ENCODE data around the gene KANSL1. TPM values are rescaled to one million over a fixed set of nuclear protein-coding genes. Genes with fewer than 3 reads are reported as not detected.

KANSL1 gene
- total and polyA plus RNA-seq, 9 of the 15 experiments (the other 6 are each of a cell fraction or from before 2014, with no cell fraction given): 3.6 to 55.4 (median 31.8) TPM

DNA sequence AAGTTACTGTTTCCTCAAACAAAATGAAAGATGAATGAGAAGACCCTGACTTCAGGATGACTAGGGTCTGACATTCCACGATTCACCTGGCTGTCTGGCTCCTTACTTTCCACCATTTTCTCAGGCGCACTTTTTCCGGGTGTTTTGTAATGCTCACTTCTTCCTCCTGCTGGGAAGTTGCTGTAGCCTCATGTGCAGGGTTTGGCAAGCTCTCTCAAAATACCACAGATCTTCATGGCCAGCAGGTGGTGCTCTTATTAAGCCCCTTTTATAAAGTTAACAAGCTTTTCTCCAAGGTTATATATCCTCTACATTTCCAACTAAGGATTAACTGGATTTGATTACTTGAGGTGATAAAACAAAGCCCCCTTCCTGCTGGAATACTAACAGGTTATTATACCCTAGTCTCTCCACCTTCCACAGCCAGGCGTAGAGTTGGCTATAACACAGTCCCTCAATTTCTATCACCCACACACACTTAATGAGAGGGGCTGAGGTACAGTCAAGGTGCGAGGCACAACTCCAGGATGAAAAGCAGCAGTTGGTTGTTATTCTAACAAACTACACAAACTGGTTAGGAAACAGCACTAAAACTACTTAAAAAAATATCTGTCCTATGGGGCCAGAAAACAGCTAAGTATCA lies 148.8 kb downstream of the KANSL1 start (continued):
- 0 out of 4 replicates have a peak, but pooled peaks of 1 of the 2 experiments have one; percentile 13 for TF ChIP-seq FOXK2 (conservative IDR thresholded peaks at IDR 0.05 in 1 of 2, IDR thresholded peaks at IDR 0.05 in 1 of 2; ENCODE audit: low read depth in 2 of 2)
- peak; percentile 64; the same call in 1 of the 2 replicates for TF ChIP-seq CC2D1A (IDR thresholded peaks at IDR 0.05)
- TF ChIP-seq CEBPB (tag; IDR thresholded peaks at IDR 0.05): peak; percentile 63
- TF ChIP-seq LEF1 (IDR thresholded peaks at IDR 0.05): 0 out of 2 replicates have a peak, but pooled peaks have one; percentile 2

DNA sequence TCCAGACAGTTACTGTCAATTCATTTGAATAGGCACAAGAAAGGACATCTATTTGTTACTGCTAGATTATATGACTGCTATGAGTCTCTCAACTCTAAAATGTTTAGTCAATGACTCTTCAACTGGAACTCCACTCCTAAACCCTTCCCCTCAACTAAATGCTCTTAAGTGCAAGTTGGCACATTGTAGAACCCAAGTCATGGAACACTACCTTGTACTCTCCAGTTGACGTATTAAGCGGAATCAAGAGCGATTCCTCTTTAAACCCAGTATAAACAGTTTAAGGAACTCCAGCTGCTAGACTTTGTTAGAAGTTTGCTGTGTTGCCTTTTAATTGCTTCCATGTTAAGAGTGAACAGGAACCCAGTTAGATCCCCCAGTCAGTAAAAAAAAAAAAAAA lies 149.6 kb downstream of the KANSL1 start:
- H3K27ac ChIP-seq (ENCODE audit: extremely low read depth, low read depth, low read length): no peak overlapping the region
- ChIA-PET POLR2A (interaction anchor here (0.7 to 2.3 kb wide), 6 partner anchors 9 to 160 kb away, joined by 3 to 15 read pairs (median 4); partner anchors contain the start of gene KANSL1), CTCF (ENCODE audit: low intra/inter-chr PET ratio) (interaction anchor here (0.5 to 2.7 kb wide), 14 partner anchors 8 to 403 kb away, joined by 3 to 26 read pairs (median 4); partner anchors contain the start of gene KANSL1)
- in situ Hi-C loops (cut with MboI) (no loop called here), intact Hi-C loops (cut with micrococcal nuclease) (loop anchor here (2.0 kb wide), 1 partner anchor 143 kb away; no protein-coding TSS in a partner anchor)
- 92% methylated on average over 3 of the region's 3 CpGs for WGBS (ENCODE audit: insufficient coverage, low coverage, missing lambda C conversion rate)
- H3K9me3 ChIP-seq (replicated peaks; ENCODE audit: control insufficient read depth, insufficient read depth, low read depth, low read length): no peaks in the 10 kb centered on the region
- H3K36me3 ChIP-seq (ENCODE audit: control insufficient read depth, insufficient read depth, low read length): peaks cover 93% of the 10 kb centered on the region
- no peak overlapping the region for H3K4me3 ChIP-seq
- BruUV-seq (replicated peaks): no TSS peak
- FAIRE-seq (no peak), ATAC-seq (no peak), DNase-seq (ENCODE audit: extremely low read depth in 1 of 4, low spot score in 3 of 4) (no peak)
- H3K79me2 ChIP-seq (ENCODE audit: control insufficient read depth, insufficient read depth, low read length): peaks cover 10% of the 10 kb centered on the region; the same call in 2 of the 3 replicates
- H4K20me1 ChIP-seq (replicated peaks; ENCODE audit: control insufficient read depth, insufficient read depth, low read length): no peaks in the 10 kb centered on the region
- 0 out of 4 replicates have a peak overlapping the region, but pooled peaks of 1 of the 2 experiments have one; percentile 33 for H3K9ac ChIP-seq (ENCODE audit: insufficient read depth in 1 of 2, low read depth in 2 of 2, low read length in 2 of 2)
- no peaks in the 10 kb centered on the region for H3K9me1 ChIP-seq (ENCODE audit: control insufficient read depth, insufficient read depth, low read length)
- no peak overlapping the region for H2AFZ ChIP-seq (ENCODE audit: low read depth, low read length)
- H3K4me1 ChIP-seq (replicated peaks in 1 of 2; ENCODE audit: control insufficient read depth in 2 of 2, insufficient read depth in 2 of 2, low read length in 2 of 2): peaks cover 0 to 5% of the 10 kb centered on the region in 2 experiments; a peak in 2 of 5 replicates
- no peak overlapping the region for H3K4me2 ChIP-seq (ENCODE audit: insufficient read depth, low read length)
- H3K27me3 ChIP-seq (ENCODE audit: control insufficient read depth in 2 of 2, insufficient read depth in 2 of 2, low read length in 2 of 2): no peaks in the 10 kb centered on the region
- no peak for TF ChIP-seq HNRNPL (IDR thresholded peaks at IDR 0.05; ENCODE audit: low read depth, low read length)
- TF ChIP-seq, protein P1, sequence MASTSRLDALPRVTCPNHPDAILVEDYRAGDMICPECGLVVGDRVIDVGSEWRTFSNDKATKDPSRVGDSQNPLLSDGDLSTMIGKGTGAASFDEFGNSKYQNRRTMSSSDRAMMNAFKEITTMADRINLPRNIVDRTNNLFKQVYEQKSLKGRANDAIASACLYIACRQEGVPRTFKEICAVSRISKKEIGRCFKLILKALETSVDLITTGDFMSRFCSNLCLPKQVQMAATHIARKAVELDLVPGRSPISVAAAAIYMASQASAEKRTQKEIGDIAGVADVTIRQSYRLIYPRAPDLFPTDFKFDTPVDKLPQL (IDR thresholded peaks at IDR 0.05; ENCODE audit: extremely low read depth, insufficient read length): no peak
- TF ChIP-seq NFXL1 (CRISPR knock-in tag; IDR thresholded peaks at IDR 0.05): no peak
- TF ChIP-seq MYC (IDR thresholded peaks at IDR 0.05; ENCODE audit: low read depth, low read length): no peak
- no peak for TF ChIP-seq MYC (CRISPR knock-in tag; IDR thresholded peaks at IDR 0.05; ENCODE audit: borderline replicate concordance, low read depth)
- TF ChIP-seq, protein P2, sequence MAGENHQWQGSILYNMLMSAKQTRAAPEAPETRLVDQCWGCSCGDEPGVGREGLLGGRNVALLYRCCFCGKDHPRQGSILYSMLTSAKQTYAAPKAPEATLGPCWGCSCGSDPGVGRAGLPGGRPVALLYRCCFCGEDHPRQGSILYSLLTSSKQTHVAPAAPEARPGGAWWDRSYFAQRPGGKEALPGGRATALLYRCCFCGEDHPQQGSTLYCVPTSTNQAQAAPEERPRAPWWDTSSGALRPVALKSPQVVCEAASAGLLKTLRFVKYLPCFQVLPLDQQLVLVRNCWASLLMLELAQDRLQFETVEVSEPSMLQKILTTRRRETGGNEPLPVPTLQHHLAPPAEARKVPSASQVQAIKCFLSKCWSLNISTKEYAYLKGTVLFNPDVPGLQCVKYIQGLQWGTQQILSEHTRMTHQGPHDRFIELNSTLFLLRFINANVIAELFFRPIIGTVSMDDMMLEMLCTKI (IDR thresholded peaks at IDR 0.05; ENCODE audit: partially characterized antibody): no peak
- TF ChIP-seq XRCC5 (IDR thresholded peaks at IDR 0.05; ENCODE audit: low read depth, low read length): no peak
- TF ChIP-seq CBX8 (IDR thresholded peaks at IDR 0.05; ENCODE audit: borderline replicate concordance, extremely low read depth, low read depth, low read length, poor library complexity, severe bottlenecking): no peak

All from K562 (cell line).